GM12878 (cell line): Measurements from ENCODE around the gene TCF25. TPM values are rescaled to one million over a fixed set of nuclear protein-coding genes. Genes with fewer than 3 reads are reported as not detected.

Experiments
- ATAC-seq: fragments of 200-7000 bp; cut with Tn5 transposase; 3 replicates; pipeline ENCODE4 v1.9.1; 2020; ENCODE audit warnings: mild to moderate bottlenecking, moderate library complexity
- BruUV-seq: library from RNA; stranded (reverse); fragments of 400-500 nt; replicated peaks from 2 replicates; lab custom pipeline; 2021; lab: Mats Ljungman, UMichigan
- CTCF ChIA-PET: fragments of 300-600 bp; sonication (Branson Sonifier 250); formaldehyde crosslinking; extraction: SDS; loops from one replicate; lab custom pipeline; 2021; ENCODE audit warnings: inconsistent platforms; lab: Yijun Ruan, JAX
- POLR2A ChIA-PET: fragments of 350-600 bp; formaldehyde crosslinking; extraction: SDS; loops from one replicate; lab custom pipeline; 2021; ENCODE audit warnings: inconsistent platforms; lab: Charles Lee
- RAD21 ChIA-PET: fragments of 300-600 bp; sonication (Branson Sonifier 250); formaldehyde crosslinking; loops from one replicate; lab custom pipeline; 2023; ENCODE audit warnings: antibody characterized with exemption; ENCODE audit not compliant: unreplicated experiment; lab: Charles Lee
- SMC1A ChIA-PET: fragments of 300-600 bp; sonication (Branson Sonifier 250); formaldehyde crosslinking; loops from one replicate; lab custom pipeline; 2023; ENCODE audit not compliant: unreplicated experiment, uncharacterized antibody; lab: Charles Lee
- DNase-seq: peaks from one replicate; pipeline ENCODE4 v3.0.0-alpha.2; 2011; ENCODE audit warnings: low read depth, low spot score
- FAIRE-seq: peaks from 3 replicates; lab custom pipeline; 2011; peaks lifted over from hg19 to GRCh38; lab: Jason Lieb, UNC
- H2AFZ ChIP-seq: 2 replicates; pipeline ENCODE4 v1.6.0; 2011; ENCODE audit warnings: low read depth, low read length, control low read depth; ENCODE audit not compliant: control insufficient read depth
- H3K27ac ChIP-seq: 2 replicates; pipeline ENCODE4 v1.5.1; 2011; ENCODE audit warnings: control low read depth; ENCODE audit not compliant: control insufficient read depth, insufficient read depth
- H3K27me3 ChIP-seq, 2 experiments: replicated peaks in 1 of 2; 2 replicates each; pipeline versions ENCODE4 v1.6.0 to v1.6.1; 2011; ENCODE audit warnings: low read length in 1 of 2; ENCODE audit not compliant: control insufficient read depth in 2 of 2, insufficient read depth in 2 of 2
- H3K36me3 ChIP-seq, 2 experiments: 2 replicates each; pipeline ENCODE4 v1.5.1; 2011; ENCODE audit warnings: low read length in 1 of 2; ENCODE audit not compliant: control insufficient read depth in 2 of 2, insufficient read depth in 2 of 2
- H3K4me1 ChIP-seq: 2 replicates; pipeline ENCODE4 v1.6.1; 2011; ENCODE audit warnings: mild to moderate bottlenecking, low read length, moderate library complexity, mixed read lengths; ENCODE audit not compliant: control insufficient read depth, insufficient read depth
- H3K4me2 ChIP-seq: 2 replicates; pipeline ENCODE4 v1.6.0; 2011; ENCODE audit warnings: control low read depth; ENCODE audit not compliant: control insufficient read depth, insufficient read depth
- H3K4me3 ChIP-seq: fragments of 200-600 bp; sonication (generic); 2 replicates; pipeline ENCODE4 v1.5.1; 2016
- H3K79me2 ChIP-seq: 2 replicates; pipeline ENCODE4 v1.6.0; 2011; ENCODE audit warnings: low read length; ENCODE audit not compliant: control insufficient read depth, insufficient read depth
- H3K9ac ChIP-seq: 2 replicates; pipeline ENCODE4 v1.8.0; 2011; ENCODE audit warnings: low read length, control low read depth, mixed read lengths; ENCODE audit not compliant: control insufficient read depth, insufficient read depth
- H3K9me3 ChIP-seq: replicated peaks from 3 replicates; pipeline ENCODE4 v1.5.1; 2011; ENCODE audit warnings: mild to moderate bottlenecking, low read length; ENCODE audit not compliant: control insufficient read depth, insufficient read depth
- H4K20me1 ChIP-seq: 2 replicates; pipeline ENCODE4 v1.6.0; 2011; ENCODE audit not compliant: control insufficient read depth, insufficient read depth
- BRCA1 ChIP-seq: IDR thresholded peaks from 2 replicates; pipeline ENCODE4 v1.6.1; 2011; ENCODE audit warnings: low read depth, low read length, improper control_type of control experiment
- CHD2 ChIP-seq: IDR thresholded peaks from 2 replicates; pipeline ENCODE4 v1.6.1; 2011; ENCODE audit warnings: low read depth, low read length, improper control_type of control experiment, borderline replicate concordance
- EGR1 ChIP-seq, 2 experiments: IDR thresholded peaks; 1 replicate in 1 of 2; 2 replicates in 1 of 2; pipeline ENCODE4 v1.6.1; 2011 to 2012; ENCODE audit warnings: low read depth in 2 of 2, low read length in 2 of 2, borderline replicate concordance in 1 of 2, mild to moderate bottlenecking in 1 of 2, moderate library complexity in 1 of 2
- ETV6 ChIP-seq, 2 experiments: fragments of 450-650 bp in 1 of 2; IDR thresholded peaks in 1 of 2; conservative IDR thresholded peaks in 1 of 2; 2 replicates each; pipeline ENCODE4 v1.6.1; 2014; ENCODE audit warnings: antibody characterized with exemption in 1 of 2, borderline replicate concordance in 1 of 2, low read depth in 1 of 2, mild to moderate bottlenecking in 1 of 2, moderate library complexity in 1 of 2
- IKZF2 ChIP-seq, 2 experiments: fragments of 450-650 bp; IDR thresholded peaks; 2 replicates each; pipeline ENCODE4 v1.6.1; 2017; ENCODE audit warnings: mild to moderate bottlenecking in 2 of 2, moderate library complexity in 2 of 2
- LARP7 ChIP-seq: fragments of 450-650 bp; IDR thresholded peaks from 2 replicates; pipeline ENCODE4 v1.6.1; 2017; ENCODE audit warnings: mild to moderate bottlenecking
- MTA3 ChIP-seq: IDR thresholded peaks from 2 replicates; pipeline ENCODE4 v1.6.1; 2012; ENCODE audit warnings: low read length, inconsistent platforms, borderline replicate concordance
- NFXL1 ChIP-seq: fragments of 450-650 bp; IDR thresholded peaks from 2 replicates; pipeline ENCODE4 v1.6.1; 2017; ENCODE audit warnings: antibody characterized with exemption, mild to moderate bottlenecking, borderline replicate concordance
- NFYA ChIP-seq: IDR thresholded peaks from 2 replicates; pipeline ENCODE4 v1.6.1; 2011; ENCODE audit warnings: low read depth, mild to moderate bottlenecking, low read length, improper control_type of control experiment, borderline replicate concordance
- PRDM15 ChIP-seq: fragments of 450-650 bp; formaldehyde crosslinking; IDR thresholded peaks from 2 replicates; pipeline ENCODE4 v1.4.0; 2020; ENCODE audit warnings: mild to moderate bottlenecking, moderate library complexity
- RBBP5 ChIP-seq: fragments of 200-600 bp; sonication (generic); conservative IDR thresholded peaks from 2 replicates; pipeline ENCODE4 v1.6.1; 2016
- RELB ChIP-seq: fragments of 450-650 bp; IDR thresholded peaks from 2 replicates; pipeline ENCODE4 v1.6.1; 2017; ENCODE audit warnings: low read depth, mild to moderate bottlenecking, moderate library complexity
- SRF ChIP-seq, 2 experiments: IDR thresholded peaks; 2 replicates each; pipeline ENCODE4 v1.6.1; 2011; ENCODE audit warnings: low read depth in 2 of 2, low read length in 2 of 2, mild to moderate bottlenecking in 1 of 2, moderate library complexity in 1 of 2
- TCF12 ChIP-seq: IDR thresholded peaks from 2 replicates; pipeline ENCODE4 v1.6.1; 2011; ENCODE audit warnings: low read depth, mild to moderate bottlenecking, low read length
- TCF3 ChIP-seq: IDR thresholded peaks from 2 replicates; pipeline ENCODE4 v1.6.1; 2012; ENCODE audit warnings: low read depth, mild to moderate bottlenecking, low read length, borderline replicate concordance; ENCODE audit not compliant: insufficient read depth
- ZNF207 ChIP-seq: fragments of 450-650 bp; IDR thresholded peaks from 2 replicates; pipeline ENCODE4 v1.6.1; 2014; ENCODE audit warnings: antibody characterized with exemption, mild to moderate bottlenecking, borderline replicate concordance
- WGBS: methylation state at CpG from one replicate; pipeline ENCODE4 v1.1.6; 2016; ENCODE audit warnings: low lambda C conversion rate; ENCODE audit not compliant: insufficient replicate concordance, insufficient coverage; ENCODE audit errors: missing lambda C conversion rate; 5-methylcytosine and 5-hydroxymethylcytosine counted together
- in situ Hi-C: fragments of 300-500 bp; cut with MboI; formaldehyde crosslinking; loops from 9 replicates; pipeline ENCODE4 v1.14.3; 2018; ENCODE audit warnings: mixed read lengths
- intact Hi-C: fragments of 100-400 bp; cut with micrococcal nuclease; formaldehyde crosslinking; loops from one replicate; pipeline ENCODE4 v1.14.2; 2022; ENCODE audit not compliant: unreplicated experiment
- polyA plus RNA-seq, 11 experiments: library from polyadenylated mRNA; depleted of rRNA in 4 of 11; unstranded in 6 of 11; stranded (reverse) in 5 of 11; fragments of >200 nt; fragmentation: Nextera tagmentation in 4 of 11; fragmentation: Illumina TruSeq in 1 of 11; extraction: Ambion mirVana in 4 of 11; extraction: Trizol in 1 of 11; gene quantifications; 1 replicate in 1 of 11; 2 replicates in 10 of 11; pipeline versions ENCODE4 v1.2.1 to v1.2.3, GENCODE V29; 2011 to 2016; ENCODE audit warnings: inconsistent platforms in 2 of 11, missing spikeins in 2 of 11, low read depth in 1 of 11
- total RNA-seq, 4 experiments: library from RNA; depleted of rRNA in 3 of 4; stranded (reverse); fragments of >200 nt in 3 of 4; fragmentation: Illumina TruSeq in 1 of 4; extraction: Trizol in 1 of 4; gene quantifications; 2 replicates each; pipeline versions ENCODE4 v1.2.1 to v1.2.3, GENCODE V29; 2013 to 2021

TCF25 gene
- total and polyA plus RNA-seq, 10 of the 15 experiments (the other 5 are each of a cell fraction or from before 2014, with no cell fraction given): 8.4 to 130 (median 89.4) TPM

GRCh38 chr16:89863741-89864526 is 9.5 kb upstream of the TCF25 start:
- ChIA-PET RAD21 (interaction anchor here (0.6 to 2.0 kb wide), 9 partner anchors 8 to 163 kb away, joined by 3 to 14 read pairs (median 3); partner anchors contain the start of genes SPATA2L and TCF25), POLR2A (interaction anchor here (1.2 to 5.2 kb wide), 4 partner anchors 9 to 164 kb away, joined by 5 to 49 read pairs (median 6); partner anchors contain the start of gene TCF25), SMC1A (interaction anchor here (0.6 to 3.5 kb wide), 9 partner anchors 9 to 164 kb away, joined by 3 to 17 read pairs (median 4); partner anchors contain the start of gene TCF25), CTCF (interaction anchor here (0.8 to 6.9 kb wide), 11 partner anchors 9 to 263 kb away, joined by 3 to 119 read pairs (median 4); partner anchors contain the start of genes MC1R, SPATA2L and TCF25)
- FAIRE-seq (peak; percentile 86), DNase-seq (peak; percentile 69), ATAC-seq (peak; percentile 80)
- H3K27me3 ChIP-seq: no peaks in the 10 kb centered on the region; a peak in 1 of 4 replicates
- peaks cover 1% of the 10 kb centered on the region; the same call in 2 of the 3 replicates for H3K9me3 ChIP-seq
- peak overlapping the region; percentile 60 for H3K27ac ChIP-seq
- BruUV-seq: no TSS peak
- in situ Hi-C loops: loop anchor here (5.0 kb wide), 1 partner anchor 162 kb away; the partner anchor contains the start of gene SPATA2L
- peak overlapping the region; percentile 40 for H2AFZ ChIP-seq
- H3K4me3 ChIP-seq: peak overlapping the region; percentile 51; the same call in 1 of the 2 replicates
- peak overlapping the region; percentile 3; the same call in 1 of the 2 replicates for H3K9ac ChIP-seq
- peaks cover 22% of the 10 kb centered on the region for H3K4me1 ChIP-seq
- H4K20me1 ChIP-seq: no peaks in the 10 kb centered on the region
- 2% methylated on average over 21 of the region's 21 CpGs for WGBS
- H3K79me2 ChIP-seq: no peaks in the 10 kb centered on the region
- intact Hi-C loops: no loop called here
- peak overlapping the region; percentile 85 for H3K4me2 ChIP-seq
- H3K36me3 ChIP-seq: no peaks in the 10 kb centered on the region
- TF ChIP-seq LARP7: no peak
- TF ChIP-seq CHD2: no peak
- 0 out of 2 replicates have a peak, but pooled peaks have one; percentile 16 for TF ChIP-seq TCF3
- TF ChIP-seq EGR1 (IDR thresholded peaks at IDR 0.05; ENCODE audit: borderline replicate concordance in 1 of 2, low read depth in 2 of 2, low read length in 2 of 2): peak in 1 of 2 experiments; percentile 9; a peak in 1 of 3 replicates
- 0 out of 2 replicates have a peak, but pooled peaks have one; percentile 14 for TF ChIP-seq TCF12
- no peak for TF ChIP-seq PRDM15
- TF ChIP-seq NFXL1: no peak
- no peak for TF ChIP-seq ZNF207
- TF ChIP-seq BRCA1: no peak
- no peak for TF ChIP-seq NFYA
- peak in 1 of 2 experiments; percentile 44; a peak in 1 of 4 replicates for TF ChIP-seq ETV6 (conservative IDR thresholded peaks at IDR 0.05 in 1 of 2, IDR thresholded peaks at IDR 0.05 in 1 of 2; ENCODE audit: borderline replicate concordance in 1 of 2, low read depth in 1 of 2)
- no peak for TF ChIP-seq RBBP5
- no peak for TF ChIP-seq MTA3
- no peak for TF ChIP-seq SRF (IDR thresholded peaks at IDR 0.05; ENCODE audit: low read depth in 2 of 2, low read length in 2 of 2)
- peak; percentile 55; the same call in 1 of the 2 replicates for TF ChIP-seq RELB
- peak; percentile 65 to 67 for TF ChIP-seq IKZF2 (IDR thresholded peaks at IDR 0.05)
